Measurements from ENCODE around the gene ZBTB16.

ZBTB16 gene

DNA sequence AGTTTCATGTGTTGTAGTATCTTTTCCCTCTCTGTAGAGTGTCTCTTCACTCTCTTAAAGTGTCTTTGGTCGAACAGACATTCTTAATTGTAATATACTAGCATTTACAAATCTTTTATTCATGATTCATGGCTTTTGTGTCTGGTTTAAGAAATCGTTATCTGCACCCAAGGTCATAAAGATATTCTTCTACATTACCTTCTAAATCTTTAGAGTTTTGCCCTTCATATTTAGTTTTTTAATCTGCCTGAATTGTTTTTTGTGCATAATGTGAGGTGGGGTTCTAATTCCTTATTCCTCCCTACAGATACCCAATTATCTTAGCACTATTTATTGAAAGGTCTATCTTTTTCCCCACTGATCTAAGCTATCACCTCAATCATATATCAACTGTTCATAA, 227.6 kb downstream of the ZBTB16 start:
- Histone ChIP-seq H3K27ac (replicated peaks) (no peak overlapping the region), H3K27me3 (ENCODE audit: insufficient read depth, poor library complexity, severe bottlenecking) (peaks cover 4% of the 10 kb centered on the region), H3K4me3 (replicated peaks; ENCODE audit: insufficient read depth, low read length) (no peak overlapping the region)
- TF ChIP-seq POLR2AphosphoS5 (IDR thresholded peaks at IDR 0.05; ENCODE audit: low read depth): no peak
- TF ChIP-seq, protein P1, sequence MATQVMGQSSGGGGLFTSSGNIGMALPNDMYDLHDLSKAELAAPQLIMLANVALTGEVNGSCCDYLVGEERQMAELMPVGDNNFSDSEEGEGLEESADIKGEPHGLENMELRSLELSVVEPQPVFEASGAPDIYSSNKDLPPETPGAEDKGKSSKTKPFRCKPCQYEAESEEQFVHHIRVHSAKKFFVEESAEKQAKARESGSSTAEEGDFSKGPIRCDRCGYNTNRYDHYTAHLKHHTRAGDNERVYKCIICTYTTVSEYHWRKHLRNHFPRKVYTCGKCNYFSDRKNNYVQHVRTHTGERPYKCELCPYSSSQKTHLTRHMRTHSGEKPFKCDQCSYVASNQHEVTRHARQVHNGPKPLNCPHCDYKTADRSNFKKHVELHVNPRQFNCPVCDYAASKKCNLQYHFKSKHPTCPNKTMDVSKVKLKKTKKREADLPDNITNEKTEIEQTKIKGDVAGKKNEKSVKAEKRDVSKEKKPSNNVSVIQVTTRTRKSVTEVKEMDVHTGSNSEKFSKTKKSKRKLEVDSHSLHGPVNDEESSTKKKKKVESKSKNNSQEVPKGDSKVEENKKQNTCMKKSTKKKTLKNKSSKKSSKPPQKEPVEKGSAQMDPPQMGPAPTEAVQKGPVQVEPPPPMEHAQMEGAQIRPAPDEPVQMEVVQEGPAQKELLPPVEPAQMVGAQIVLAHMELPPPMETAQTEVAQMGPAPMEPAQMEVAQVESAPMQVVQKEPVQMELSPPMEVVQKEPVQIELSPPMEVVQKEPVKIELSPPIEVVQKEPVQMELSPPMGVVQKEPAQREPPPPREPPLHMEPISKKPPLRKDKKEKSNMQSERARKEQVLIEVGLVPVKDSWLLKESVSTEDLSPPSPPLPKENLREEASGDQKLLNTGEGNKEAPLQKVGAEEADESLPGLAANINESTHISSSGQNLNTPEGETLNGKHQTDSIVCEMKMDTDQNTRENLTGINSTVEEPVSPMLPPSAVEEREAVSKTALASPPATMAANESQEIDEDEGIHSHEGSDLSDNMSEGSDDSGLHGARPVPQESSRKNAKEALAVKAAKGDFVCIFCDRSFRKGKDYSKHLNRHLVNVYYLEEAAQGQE (IDR thresholded peaks at IDR 0.05; ENCODE audit: insufficient replicate concordance, low read depth): no peak
- TF ChIP-seq GABPA (IDR thresholded peaks at IDR 0.05; ENCODE audit: low read depth): no peak
- no peak for TF ChIP-seq CTCF (IDR thresholded peaks at IDR 0.05; ENCODE audit: insufficient read depth, low read length)
- TF ChIP-seq SPI1 (IDR thresholded peaks at IDR 0.05; ENCODE audit: borderline replicate concordance, low read depth): no peak
- DNase-seq (ENCODE audit: low read depth in 1 of 2, low spot score in 1 of 2): no peak

DNA sequence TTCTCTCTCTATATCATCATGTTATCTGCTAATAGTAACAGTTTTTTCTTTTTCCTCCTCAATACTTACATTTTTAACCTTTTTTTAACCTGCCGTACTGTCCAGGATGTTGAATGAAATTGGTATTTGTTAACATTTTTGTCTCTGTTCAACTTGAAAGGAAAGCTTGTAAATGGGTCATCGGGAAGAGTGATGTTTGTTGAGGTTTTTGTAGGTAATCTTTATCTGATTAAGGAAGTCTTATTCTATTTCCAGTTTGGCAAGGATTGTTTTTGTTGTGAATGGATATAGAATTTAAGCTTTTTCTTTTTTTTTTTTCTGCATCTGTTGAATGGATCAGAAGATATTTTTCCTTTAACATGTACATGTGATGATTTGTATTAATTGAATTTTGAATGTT, 228.6 kb downstream of the ZBTB16 start:
- peaks cover 4% of the 10 kb centered on the region for H3K27me3 ChIP-seq (ENCODE audit: insufficient read depth, poor library complexity, severe bottlenecking)
- no peak for DNase-seq (ENCODE audit: low read depth in 1 of 2, low spot score in 1 of 2)
- H3K27ac ChIP-seq (replicated peaks): no peak overlapping the region
- H3K4me3 ChIP-seq (replicated peaks; ENCODE audit: insufficient read depth, low read length): no peak overlapping the region
- TF ChIP-seq GABPA (IDR thresholded peaks at IDR 0.05; ENCODE audit: low read depth): no peak
- TF ChIP-seq, protein P1 (IDR thresholded peaks at IDR 0.05; ENCODE audit: insufficient replicate concordance, low read depth): no peak

- Histone ChIP-seq H3K4me3 (replicated peaks; ENCODE audit: insufficient read depth, low read length) (no peak overlapping the region), H3K27ac (replicated peaks) (no peak overlapping the region), H3K27me3 (ENCODE audit: insufficient read depth, poor library complexity, severe bottlenecking) (peaks cover 4% of the 10 kb centered on the region)
- TF ChIP-seq SPI1 (IDR thresholded peaks at IDR 0.05; ENCODE audit: borderline replicate concordance, low read depth) (no peak), GABPA (IDR thresholded peaks at IDR 0.05; ENCODE audit: low read depth) (no peak), CTCF (IDR thresholded peaks at IDR 0.05; ENCODE audit: insufficient read depth, low read length) (no peak), POLR2AphosphoS5 (IDR thresholded peaks at IDR 0.05; ENCODE audit: low read depth) (no peak)
- TF ChIP-seq, protein P1 (IDR thresholded peaks at IDR 0.05; ENCODE audit: insufficient replicate concordance, low read depth): no peak
- no peak for DNase-seq (ENCODE audit: low read depth in 1 of 2, low spot score in 1 of 2)
These were observed 230.3 kb downstream of the ZBTB16 start for GRCh38 chr11:114289779-114290178.

All from HL-60 (cell line).